Right forelimb (tissue), 1 donor: ENCODE data around the gene TBATA.

Source experiments
- DNase-seq: peaks from one replicate; pipeline ENCODE4 v3.0.0-alpha.2; 2018

TBATA gene

DNA sequence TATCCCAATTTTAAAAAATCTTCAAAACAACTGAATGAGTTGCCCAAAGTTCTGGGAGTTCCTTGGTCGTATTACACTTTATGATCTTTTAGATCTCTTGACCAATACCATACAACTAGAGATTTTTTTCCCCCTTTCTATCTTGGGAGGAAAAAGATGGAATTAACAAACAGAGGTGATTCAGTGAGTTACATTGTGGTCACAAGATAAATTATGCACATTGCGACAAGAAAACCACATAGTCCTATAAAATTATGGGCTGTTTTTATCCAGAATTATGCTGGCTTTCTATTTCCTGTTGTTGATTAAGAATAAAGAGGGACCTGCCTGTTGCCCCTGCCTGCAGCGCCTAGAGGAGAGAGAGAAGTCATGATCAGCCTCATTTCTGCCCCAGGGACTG lies 22.4 kb upstream of the TBATA start:
- DNase-seq, result no peak

- DNase-seq, result no peak
Measured at GRCh38 chr10:70806841-70807240, 21.7 kb upstream of the TBATA start.

DNA sequence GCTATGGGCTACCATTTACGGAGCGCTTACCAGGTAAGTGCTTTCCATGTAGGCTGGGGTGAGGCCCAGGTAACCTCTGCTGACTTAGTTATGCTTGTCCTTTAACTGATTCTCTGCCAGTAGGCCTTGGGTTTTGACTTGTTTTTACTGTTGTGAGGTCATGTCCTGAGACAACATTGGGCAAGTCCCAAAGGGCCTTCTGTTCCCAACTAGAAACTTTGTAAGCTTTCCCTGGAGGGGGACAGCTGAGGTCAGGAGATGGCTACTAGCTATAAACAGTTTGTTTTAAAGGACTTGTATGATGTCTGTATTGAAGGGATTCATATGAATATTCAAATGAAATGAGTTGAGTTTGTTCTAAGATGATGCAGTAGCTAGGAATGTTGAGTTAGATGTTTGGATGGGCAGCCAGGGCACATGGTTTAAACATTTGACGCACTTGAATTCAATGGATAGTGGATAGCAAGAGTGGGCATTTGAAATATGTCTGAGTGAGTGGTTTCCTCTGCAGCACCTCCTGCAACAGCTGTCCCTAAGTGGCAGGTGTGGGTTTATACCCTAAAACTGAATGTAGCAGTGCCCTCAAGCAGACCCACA lies 20.5 kb upstream of the TBATA start:
- DNase-seq, result no peak

DNA sequence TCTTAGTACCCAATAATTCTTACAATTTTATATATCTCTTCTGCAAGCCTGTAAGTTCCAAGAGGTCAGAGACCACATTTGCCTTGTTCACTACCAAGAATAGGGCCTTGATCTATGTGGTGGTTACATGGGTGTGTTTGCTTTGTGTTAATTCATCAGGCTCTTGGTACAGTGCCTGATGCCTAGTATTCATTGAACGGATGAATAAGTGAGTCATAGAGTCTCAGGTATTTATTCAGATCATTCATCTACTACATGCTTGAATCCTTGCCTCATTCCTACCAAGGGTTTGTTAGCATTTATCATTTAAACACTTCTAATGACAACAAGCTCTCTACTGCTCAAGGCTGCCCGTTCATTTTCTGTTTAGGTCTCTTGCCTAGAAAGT lies 19.2 kb upstream of the TBATA start:
- DNase-seq, result no peak

- DNase-seq, result no peak
Measured at GRCh38 chr10:70803775-70804420, 18.7 kb upstream of the TBATA start.

DNA sequence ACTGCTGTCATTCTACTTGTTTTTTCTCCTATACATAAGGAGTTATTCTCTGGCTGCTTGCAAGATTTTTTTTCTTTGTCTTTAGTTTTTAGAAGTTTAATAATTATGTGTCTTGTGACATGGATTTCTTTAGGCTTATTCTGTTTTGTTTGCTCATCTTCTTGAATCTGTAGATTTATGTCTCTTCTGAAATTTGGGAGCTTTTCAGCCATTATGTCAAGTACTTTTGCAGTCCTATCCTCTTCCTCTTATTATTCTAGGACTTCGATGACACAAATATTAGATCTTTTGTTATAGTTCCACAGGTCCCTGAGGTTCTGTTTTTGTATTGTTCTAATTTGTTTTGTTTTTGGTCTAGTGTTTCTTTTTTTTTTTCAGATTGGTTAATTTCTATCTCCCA lies 16.7 kb upstream of the TBATA start:
- DNase-seq, result no peak

GRCh38 chr10:70799124-70799523 lies 13.9 kb upstream of the TBATA start:
- no peak for DNase-seq

- DNase-seq, result no peak
Measured at GRCh38 chr10:70797840-70798239, 12.7 kb upstream of the TBATA start.

DNA sequence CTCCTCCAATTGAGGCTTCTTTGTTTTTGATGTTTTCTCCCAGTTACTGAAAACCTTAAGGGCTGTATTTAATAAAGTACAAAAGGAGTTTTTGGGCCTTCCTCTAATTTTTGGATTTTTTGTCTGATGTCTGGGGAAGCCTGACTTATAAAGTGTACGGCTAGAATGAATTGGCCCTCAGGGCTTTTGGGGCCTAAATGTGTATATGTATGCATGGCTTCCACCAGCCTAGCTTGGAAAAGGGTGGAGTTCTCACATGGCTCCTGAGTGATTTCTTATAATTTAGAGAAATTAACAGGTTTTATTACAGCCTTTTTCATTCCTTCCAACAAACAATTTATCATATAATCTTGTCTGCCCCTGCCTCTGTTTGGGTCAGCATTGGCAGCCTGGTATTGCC lies 10.4 kb upstream of the TBATA start:
- no peak for DNase-seq

DNA sequence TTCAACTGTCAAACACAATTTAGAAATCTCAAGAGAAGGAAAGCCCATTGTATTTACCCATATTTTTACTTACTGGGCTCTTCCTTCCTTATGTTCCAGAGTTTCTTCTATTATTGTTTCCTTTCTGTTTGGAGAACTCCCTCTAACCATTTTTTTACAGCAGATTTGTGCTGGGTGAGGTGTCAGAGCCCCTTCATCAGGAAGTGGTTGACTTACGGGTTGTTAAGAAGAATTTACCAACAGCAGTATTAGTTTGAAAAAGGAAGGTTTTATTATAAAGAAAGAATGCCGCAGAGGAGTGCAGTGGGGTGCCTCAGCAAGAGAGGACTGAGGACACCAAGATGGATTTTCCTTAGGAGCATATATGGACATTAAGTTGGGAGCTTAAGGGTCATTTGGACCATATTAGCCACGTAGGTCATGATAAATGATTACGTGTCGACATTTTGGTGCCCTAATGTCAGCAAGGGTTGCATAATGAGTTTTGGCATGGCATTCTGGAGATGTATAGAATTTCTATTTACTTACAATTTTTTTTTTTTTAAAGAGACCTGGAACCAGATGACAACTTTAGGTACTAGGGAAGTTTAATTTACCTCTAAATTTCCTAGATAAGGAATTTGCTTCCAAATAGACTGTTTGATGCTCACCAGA lies 6.3 kb upstream of the TBATA start:
- DNase-seq, result no peak

GRCh38 chr10:70786799-70787415 lies 1.7 kb upstream of the TBATA start:
- DNase-seq, result no peak

- DNase-seq, result no peak
Measured at GRCh38 chr10:70784471-70784870, 706 bp downstream of the TBATA start.

GRCh38 chr10:70784016-70784415 lies 1.2 kb downstream of the TBATA start:
- no peak for DNase-seq

DNA sequence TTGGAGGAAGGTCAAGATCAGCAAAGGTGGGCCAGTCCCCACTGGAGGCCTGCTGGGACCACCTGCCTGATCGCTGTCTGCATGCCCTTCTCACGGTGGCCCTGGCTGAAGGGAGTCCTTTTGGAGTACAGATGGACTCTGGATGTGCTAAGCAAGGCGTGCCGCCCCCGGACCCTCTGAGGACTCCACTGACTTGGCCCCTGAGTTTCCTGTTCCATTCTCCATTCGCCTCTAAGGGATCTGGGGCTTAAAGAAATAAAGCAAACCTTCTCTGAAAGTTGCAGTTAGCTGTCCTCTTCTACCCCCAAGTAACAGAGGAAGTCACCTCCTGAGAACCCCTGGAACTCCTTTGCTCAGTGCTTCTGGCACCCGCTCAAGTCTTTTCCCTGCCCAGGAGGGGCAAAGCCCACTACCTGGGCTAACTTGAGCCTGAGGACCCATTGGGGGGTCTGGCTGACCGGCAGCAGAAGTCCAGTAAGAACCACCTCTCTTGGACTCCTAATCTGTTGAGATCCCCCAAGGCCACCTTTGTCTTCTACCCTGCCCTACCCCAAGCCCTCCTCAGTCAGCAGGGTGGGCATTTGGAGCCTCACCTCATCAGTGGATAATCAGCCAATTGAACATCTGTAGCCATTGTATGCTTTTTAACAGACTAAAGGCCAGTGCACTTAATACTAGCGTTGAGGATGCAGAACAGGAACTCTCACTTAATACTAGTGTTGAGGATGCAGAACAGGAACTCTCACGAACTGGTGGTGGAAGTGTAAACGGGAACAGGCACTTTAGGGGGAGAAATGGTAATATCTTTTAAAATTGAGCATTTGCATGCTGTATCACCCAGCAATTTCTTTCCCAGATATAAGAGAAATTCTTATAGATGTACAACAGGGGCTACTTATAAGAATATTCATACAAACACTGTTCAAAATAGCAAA lies 2.2 kb downstream of the TBATA start:
- no peak for DNase-seq

GRCh38 chr10:70782086-70782745 lies 3.0 kb downstream of the TBATA start:
- no peak for DNase-seq

- no peak for DNase-seq
Measured at GRCh38 chr10:70781461-70782051, 3.6 kb downstream of the TBATA start.

GRCh38 chr10:70780772-70781171 lies 4.4 kb downstream of the TBATA start:
- DNase-seq, result no peak

DNA sequence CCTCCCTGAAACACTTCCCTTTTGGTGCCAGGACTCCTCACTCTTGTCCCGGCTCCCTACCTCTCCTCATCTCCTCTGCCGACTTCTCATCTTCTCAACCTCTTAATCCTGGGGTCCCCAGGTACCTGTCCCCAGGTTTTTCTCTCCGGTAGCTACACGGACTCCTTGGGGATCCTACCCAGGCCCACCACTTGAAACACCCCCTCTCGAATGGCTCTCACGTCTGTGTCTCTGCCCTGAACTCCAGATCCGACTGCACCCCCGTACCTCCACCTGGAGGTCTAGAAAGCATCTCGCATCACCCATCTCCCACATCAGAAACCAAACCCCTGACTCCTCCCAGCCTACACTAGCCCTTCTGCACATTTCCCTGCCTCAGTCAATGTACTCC lies 4.8 kb downstream of the TBATA start:
- DNase-seq, result no peak

GRCh38 chr10:70779511-70780369 lies 5.4 kb downstream of the TBATA start:
- DNase-seq, result no peak

DNA sequence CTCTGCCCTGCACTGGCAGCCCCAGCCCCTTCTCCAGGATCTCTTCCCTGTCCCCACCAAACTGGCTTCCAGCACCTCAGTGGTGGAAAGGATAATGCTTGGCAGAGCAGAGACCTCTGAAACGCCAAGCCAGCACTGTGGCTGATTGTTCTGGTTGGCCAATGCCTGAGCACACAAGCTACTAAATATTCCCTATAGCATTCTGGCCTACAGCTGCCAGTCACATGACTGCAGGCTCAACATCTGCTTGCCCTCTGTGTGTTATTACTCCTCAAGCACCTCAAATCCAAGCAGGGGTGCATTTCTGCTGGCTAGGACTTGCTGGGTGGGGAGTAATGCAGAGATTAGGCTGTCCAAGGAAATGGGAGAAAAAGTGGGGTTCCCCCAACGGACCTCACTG lies 6.1 kb downstream of the TBATA start:
- no peak for DNase-seq
